ENCODE data around the gene CASP14. TPM values are rescaled to one million over a fixed set of nuclear protein-coding genes. Genes with fewer than 3 reads are reported as not detected.
A peak's percentile ranks its signal among the peaks of the same experiment; 100 is the strongest.
"Not testable (repeated sequence)": the region's sequence is repeated elsewhere in the genome, so short reads cannot be mapped to it uniquely, and the experiment has no call there.

CASP14 gene
- total RNA-seq, 2 donors from 2014 or later, result not detected

DNA sequence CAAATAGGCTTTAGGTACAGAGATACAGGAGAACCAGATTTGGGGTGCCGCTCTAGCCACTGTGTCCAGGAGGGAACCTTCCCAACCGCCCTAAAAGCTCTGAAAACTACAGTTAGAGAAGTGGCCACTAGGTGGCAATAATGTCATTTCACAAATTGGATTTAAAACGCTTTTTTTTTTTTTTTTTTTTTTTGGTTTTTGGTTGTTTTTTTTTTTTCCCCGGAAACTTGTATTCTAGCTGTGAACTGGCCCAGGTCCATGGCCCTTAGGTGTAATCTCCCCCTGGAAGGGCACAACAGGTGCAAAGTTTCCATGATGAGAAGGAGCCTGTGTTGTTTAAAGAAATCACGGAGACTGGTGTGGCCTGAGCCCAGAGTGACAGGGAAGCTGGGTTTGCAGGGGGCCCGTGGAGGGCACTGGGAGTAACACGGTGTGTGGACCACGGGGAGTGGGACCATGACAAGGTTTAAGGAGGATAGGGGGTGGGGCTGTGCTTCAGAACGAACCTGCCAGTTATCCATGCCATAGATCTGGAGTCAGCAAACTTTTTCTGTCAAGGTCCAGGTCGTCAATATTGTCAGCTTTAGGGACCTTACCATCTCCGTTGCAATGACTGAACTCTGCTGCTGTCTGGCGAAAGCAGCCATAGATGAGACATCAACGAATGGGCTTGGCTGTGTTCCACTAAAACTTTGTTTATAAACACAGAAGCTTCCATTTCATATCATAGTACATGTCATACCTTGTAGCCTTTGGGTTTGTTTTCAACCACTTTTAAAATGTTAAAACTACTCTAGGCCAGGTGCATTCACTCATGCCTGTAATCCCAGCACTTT lies 42.9 kb downstream of the CASP14 start:
- H3K4me3 Mint-ChIP-seq, result no peak overlapping the region
- peaks cover 10 to 20% of the 10 kb centered on the region in 2 donors for H3K27me3 Mint-ChIP-seq
- no peaks in the 10 kb centered on the region for H3K9me3 Mint-ChIP-seq
- DNase-seq (ENCODE audit: low spot score), result peak; percentile 72
- peak in 1 of 2 donors; percentile 49 for ATAC-seq
- no peaks in the 10 kb centered on the region for H3K36me3 Mint-ChIP-seq
- no peak overlapping the region for H3K27ac Mint-ChIP-seq
- no peaks in the 10 kb centered on the region for H3K4me1 Mint-ChIP-seq (ENCODE audit: low read depth in 2 of 2)

DNA sequence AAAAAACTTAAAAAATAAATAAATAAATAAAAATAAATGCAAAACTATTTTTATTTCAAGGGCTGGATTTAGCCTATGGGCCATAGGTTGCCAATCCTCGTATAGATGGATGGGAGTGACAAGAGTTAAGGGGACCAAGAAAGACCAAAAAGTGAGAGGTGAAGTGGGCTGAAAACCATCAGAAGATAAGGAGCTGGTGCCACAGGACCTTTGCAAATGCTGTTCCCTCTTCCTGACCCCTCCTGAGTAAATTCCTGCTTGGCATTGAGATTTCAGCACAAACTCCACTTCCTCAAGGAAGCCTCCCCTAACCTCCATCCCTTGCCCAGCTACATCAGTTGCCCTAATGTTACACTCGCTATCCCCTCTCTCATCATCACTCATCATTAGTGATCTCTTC lies 43.7 kb downstream of the CASP14 start:
- no peak for DNase-seq (ENCODE audit: low spot score)
- ATAC-seq, result no peak
- Mint-ChIP-seq H3K36me3 (no peaks in the 10 kb centered on the region), H3K9me3 (no peaks in the 10 kb centered on the region), H3K4me3 (no peak overlapping the region), H3K27ac (no peak overlapping the region), H3K4me1 (ENCODE audit: low read depth in 2 of 2) (no peaks in the 10 kb centered on the region), H3K27me3 (peaks cover 2 to 11% of the 10 kb centered on the region in 2 donors)

DNA sequence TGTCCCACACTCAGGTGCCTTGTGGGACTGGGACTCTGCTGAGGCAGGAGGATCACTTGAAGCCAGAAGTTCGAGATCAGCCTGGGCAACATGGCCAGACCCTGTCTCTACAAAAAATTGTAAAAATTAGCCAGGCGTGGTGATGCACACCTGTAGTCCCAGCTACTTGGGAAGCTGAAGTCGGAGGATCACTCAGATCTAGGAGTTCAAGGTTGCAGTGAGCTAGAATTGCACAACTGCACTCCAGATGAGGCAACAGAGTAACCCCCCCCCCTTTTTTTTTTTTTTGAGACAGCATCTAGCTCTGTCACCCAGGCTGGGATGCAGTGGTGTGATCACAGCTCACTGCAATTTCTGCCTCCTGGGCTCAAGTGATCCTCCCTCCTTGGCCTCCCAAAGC lies 46.9 kb downstream of the CASP14 start:
- no peak overlapping the region for H3K27ac Mint-ChIP-seq
- H3K4me3 Mint-ChIP-seq, result no peak overlapping the region
- H3K4me1 Mint-ChIP-seq (ENCODE audit: low read depth in 2 of 2), result no peaks in the 10 kb centered on the region
- ATAC-seq, result no peak
- no peaks in the 10 kb centered on the region for H3K36me3 Mint-ChIP-seq
- peaks cover 0 to 5% of the 10 kb centered on the region in 2 donors for H3K27me3 Mint-ChIP-seq
- no peak for DNase-seq (ENCODE audit: low spot score)
- no peaks in the 10 kb centered on the region for H3K9me3 Mint-ChIP-seq

DNA sequence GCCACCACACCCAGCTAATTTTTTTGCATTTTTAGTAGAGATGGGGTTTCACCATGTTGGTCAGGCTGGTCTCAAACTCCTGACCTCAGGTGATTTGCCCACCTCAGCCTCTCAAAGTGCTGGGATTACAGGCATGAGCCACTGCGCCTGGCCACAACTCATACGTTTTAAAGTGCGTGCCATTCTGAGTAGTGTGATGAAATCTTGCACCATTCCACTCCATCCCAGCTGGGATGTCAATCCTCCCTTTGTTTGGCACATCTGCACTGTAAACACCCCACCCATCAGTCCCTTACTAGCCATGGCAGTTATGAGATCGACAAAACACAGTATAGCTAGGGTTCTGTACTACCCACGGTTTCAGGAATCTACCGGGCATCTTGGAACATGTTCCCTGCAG lies 48.7 kb downstream of the CASP14 start:
- H3K9me3 Mint-ChIP-seq; DNase-seq (ENCODE audit: low spot score); H3K4me1 Mint-ChIP-seq (ENCODE audit: low read depth in 2 of 2); H3K4me3 Mint-ChIP-seq; H3K36me3 Mint-ChIP-seq; ATAC-seq; H3K27me3 Mint-ChIP-seq; H3K27ac Mint-ChIP-seq: not testable (repeated sequence)

DNA sequence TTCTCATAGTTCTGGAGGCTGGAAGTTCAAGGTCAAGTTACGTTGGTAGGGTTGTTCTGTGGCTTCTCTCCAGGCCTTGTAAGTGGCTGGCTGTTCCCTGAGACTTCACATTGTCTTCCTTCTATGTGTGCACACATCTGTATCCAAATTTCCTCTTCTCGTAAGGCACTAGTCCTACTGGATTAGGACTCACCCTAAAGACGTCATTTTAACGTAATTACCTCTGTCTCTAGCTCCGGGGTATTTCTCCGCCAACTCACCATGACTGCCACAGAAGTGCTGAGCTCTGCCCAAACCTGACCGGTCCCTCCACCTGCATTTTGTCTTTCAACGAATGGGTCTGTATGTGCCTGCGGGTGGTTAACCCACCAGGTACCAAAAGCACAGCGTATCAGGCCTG lies 49.2 kb downstream of the CASP14 start:
- H3K4me1 Mint-ChIP-seq (ENCODE audit: low read depth in 2 of 2), result peaks cover 0 to 4% of the 10 kb centered on the region in 2 donors
- H3K9me3 Mint-ChIP-seq, result peaks cover 2% of the 10 kb centered on the region
- DNase-seq (ENCODE audit: low spot score), result no peak
- no peak for ATAC-seq
- H3K27me3 Mint-ChIP-seq, result peaks cover 0 to 7% of the 10 kb centered on the region in 2 donors
- peaks cover 6% of the 10 kb centered on the region for H3K36me3 Mint-ChIP-seq
- H3K27ac Mint-ChIP-seq, result no peak overlapping the region
- H3K4me3 Mint-ChIP-seq, result no peak overlapping the region

DNA sequence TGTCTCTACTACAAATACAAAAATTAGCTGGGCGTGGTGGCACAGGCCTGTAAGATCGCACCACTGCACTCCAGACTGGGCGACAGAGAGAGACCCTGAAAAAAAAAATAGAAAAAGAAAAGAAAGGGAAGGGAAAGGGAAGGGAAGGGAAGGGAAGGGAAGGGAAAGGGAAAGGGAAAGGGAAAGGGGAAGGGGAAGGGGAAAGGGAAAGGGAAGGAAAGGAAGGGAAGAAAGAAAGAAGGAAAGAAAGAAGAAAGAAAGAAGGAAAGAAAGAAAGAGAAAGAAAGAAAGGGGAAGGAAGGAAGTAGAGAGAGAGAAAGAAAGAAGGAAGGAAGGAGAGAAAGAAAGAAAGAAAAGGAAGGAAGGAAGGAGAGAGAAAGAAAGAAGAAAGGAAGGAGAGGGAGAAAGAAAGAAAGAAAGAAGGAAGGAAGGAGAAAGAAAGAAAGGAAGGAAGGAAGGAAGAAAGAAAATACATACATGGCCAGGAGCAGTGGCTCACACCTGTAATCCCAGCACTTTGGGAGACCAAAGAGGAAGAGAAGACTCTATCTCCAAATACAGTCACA lies 49.8 kb downstream of the CASP14 start:
- DNase-seq (ENCODE audit: low spot score) (no peak), ATAC-seq (no peak)
- H3K4me3 Mint-ChIP-seq, result no peak overlapping the region
- H3K27ac Mint-ChIP-seq, result no peak overlapping the region
- H3K36me3 Mint-ChIP-seq, result peaks cover 11% of the 10 kb centered on the region
- peaks cover 2 to 10% of the 10 kb centered on the region in 2 donors for H3K27me3 Mint-ChIP-seq
- peaks cover 5% of the 10 kb centered on the region for H3K9me3 Mint-ChIP-seq
- peaks cover 0 to 4% of the 10 kb centered on the region in 2 donors for H3K4me1 Mint-ChIP-seq (ENCODE audit: low read depth in 2 of 2)

DNA sequence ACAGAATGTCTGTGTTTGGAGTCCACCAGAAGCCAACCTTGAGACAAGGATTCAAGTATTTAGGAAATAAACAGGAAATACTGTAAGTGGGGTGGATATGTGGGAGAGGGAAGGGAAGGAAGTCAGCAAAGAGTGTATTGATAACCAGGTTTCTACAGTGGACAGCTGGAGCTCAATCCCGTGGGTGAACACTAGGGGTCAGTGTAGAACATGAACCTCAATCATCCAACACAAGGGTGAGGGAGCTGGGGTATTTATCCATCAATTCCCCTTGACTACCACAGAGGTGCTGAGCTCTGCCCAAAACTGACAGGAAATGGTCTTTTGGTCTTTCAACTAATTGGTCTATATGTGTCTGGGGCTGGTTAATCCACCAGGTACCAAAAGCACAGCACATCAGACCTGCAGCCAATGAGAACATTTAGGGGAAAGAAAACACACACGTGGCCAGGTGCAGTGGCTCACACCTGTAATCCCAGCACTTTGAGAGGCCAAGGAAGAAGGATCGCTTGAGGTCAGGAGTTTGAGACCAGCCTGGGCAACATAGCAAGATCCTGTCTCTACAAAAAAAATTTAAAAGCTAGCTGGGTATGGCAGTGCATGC lies 52.3 kb downstream of the CASP14 start:
- H3K27me3 Mint-ChIP-seq, result peaks cover 18 to 27% of the 10 kb centered on the region in 2 donors
- peaks cover 10% of the 10 kb centered on the region for H3K9me3 Mint-ChIP-seq
- peaks cover 0 to 10% of the 10 kb centered on the region in 2 donors for H3K4me1 Mint-ChIP-seq (ENCODE audit: low read depth in 2 of 2)
- DNase-seq (ENCODE audit: low spot score) (no peak), ATAC-seq (peak in 1 of 2 donors; percentile 69)
- peaks cover 16% of the 10 kb centered on the region for H3K36me3 Mint-ChIP-seq
- no peak overlapping the region for H3K27ac Mint-ChIP-seq
- no peak overlapping the region for H3K4me3 Mint-ChIP-seq

DNA sequence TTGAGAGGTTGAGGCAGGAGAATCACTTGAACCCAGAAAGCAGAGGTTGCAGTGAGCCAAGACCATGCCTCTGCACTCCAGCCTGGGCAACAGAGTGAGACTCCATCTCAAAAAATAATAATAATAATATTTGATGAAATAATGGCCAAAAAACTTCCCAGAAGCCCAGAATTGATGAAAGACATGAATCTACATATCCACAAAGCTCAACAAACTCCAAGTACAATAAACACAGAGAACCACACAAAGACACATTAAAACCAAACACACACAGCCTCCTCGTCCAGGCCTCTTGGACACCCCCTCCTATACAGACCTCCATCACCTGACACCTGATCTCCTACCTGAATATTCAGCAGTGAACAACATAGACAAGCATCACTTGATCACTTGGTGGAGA lies 54.7 kb downstream of the CASP14 start:
- no peak overlapping the region for H3K27ac Mint-ChIP-seq
- H3K36me3 Mint-ChIP-seq, result peaks cover 16% of the 10 kb centered on the region
- no peak overlapping the region for H3K4me3 Mint-ChIP-seq
- no peak for DNase-seq (ENCODE audit: low spot score)
- peaks cover 0 to 17% of the 10 kb centered on the region in 2 donors for H3K4me1 Mint-ChIP-seq (ENCODE audit: low read depth in 2 of 2)
- peaks cover 23 to 32% of the 10 kb centered on the region in 2 donors for H3K27me3 Mint-ChIP-seq
- ATAC-seq, result no peak
- H3K9me3 Mint-ChIP-seq, result peaks cover 10% of the 10 kb centered on the region

DNA sequence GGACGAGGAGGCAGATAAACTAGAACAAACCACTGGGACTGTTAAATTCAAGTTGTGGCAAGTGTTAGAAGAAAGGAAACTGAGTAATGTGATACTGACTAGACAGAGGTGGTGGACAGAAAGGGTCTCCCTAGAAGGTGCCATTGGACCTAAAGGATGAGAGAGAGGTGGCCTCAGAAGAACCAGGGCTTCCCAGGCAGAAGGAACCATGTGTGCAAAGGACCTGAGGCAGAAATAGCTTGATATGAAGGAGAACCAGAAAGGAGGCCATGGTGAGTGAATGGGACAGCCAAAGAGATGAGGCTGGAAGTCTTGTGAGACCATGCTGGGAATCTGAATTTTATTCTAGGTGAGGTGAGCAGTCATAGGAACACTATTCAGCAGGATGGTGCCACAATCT lies 55.1 kb downstream of the CASP14 start:
- peaks cover 10% of the 10 kb centered on the region for H3K9me3 Mint-ChIP-seq
- H3K36me3 Mint-ChIP-seq, result peaks cover 16% of the 10 kb centered on the region
- H3K4me3 Mint-ChIP-seq, result no peak overlapping the region
- H3K4me1 Mint-ChIP-seq (ENCODE audit: low read depth in 2 of 2), result peaks cover 0 to 17% of the 10 kb centered on the region in 2 donors
- ATAC-seq (no peak), DNase-seq (ENCODE audit: low spot score) (no peak)
- H3K27ac Mint-ChIP-seq, result no peak overlapping the region
- peaks cover 23 to 32% of the 10 kb centered on the region in 2 donors for H3K27me3 Mint-ChIP-seq

DNA sequence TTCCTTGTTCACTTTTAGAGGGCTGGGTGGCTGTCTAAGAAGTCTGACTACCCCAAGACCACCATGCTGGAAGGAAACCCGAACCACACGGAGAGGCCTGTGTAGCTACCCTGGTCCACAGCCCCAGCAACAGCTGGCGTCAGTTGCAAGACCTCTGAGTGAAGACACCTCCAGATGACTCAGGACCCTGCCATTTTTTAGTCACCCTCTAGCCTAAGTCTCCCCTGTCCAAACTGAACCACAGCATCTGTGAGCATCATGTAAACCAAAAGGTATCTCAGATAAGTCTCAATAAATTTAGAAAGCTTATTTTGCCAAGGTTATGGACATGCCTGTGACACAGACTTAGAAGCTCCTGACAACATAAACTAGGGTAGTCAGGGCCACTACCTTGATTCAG lies 55.8 kb downstream of the CASP14 start:
- Mint-ChIP-seq H3K36me3 (peaks cover 16% of the 10 kb centered on the region), H3K4me3 (no peak overlapping the region), H3K4me1 (ENCODE audit: low read depth in 2 of 2) (peaks cover 0 to 17% of the 10 kb centered on the region in 2 donors), H3K27ac (no peak overlapping the region), H3K27me3 (peaks cover 23 to 32% of the 10 kb centered on the region in 2 donors), H3K9me3 (peaks cover 10% of the 10 kb centered on the region)
- ATAC-seq, result no peak
- no peak for DNase-seq (ENCODE audit: low spot score)

DNA sequence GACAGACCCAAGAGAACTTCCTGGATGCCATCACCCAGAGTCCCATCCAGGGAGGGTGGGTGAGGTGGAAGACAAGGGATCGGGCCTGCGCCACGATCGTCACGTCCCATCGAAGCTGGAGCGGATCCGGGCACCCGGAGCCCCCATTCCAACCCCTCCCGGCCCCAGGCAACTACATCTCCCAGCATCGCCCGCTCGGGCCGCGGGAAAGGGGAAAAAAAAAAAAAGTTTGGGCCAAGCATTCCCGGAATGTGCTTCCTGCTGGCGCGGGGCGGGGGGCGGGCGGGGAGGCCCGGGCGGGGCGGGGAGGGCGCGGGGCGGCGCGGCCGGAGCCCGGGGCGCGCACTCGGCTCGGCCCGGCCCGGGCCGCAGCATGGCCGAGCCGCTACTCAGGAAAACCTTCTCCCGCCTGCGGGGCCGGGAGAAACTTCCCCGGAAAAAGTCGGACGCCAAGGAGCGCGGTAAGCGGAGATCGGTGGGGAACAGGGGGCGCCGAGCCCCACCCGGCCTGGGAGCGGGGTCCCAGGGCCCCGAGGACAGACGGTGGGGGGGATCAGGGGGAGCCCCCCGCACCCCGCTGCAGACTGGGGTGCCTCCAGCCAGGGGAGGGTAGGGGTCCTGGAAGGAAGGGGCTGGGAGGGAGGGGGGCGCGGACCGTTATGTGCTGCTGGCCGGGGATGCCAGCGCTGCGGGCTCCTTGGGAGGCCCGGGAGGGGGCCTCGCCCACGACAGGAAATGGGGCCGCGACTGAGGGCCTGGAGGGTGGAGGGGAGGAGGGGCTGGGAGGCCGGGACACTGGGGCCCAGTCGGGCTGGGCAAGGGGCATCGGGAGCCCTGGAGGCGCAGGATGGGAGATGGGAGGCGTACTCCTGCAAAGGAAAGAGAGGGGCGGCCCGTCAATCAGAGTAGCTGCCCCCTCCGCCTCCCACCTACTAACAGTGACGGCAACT lies 58.1 kb downstream of the CASP14 start, which contains the start of gene SYDE1:
Gene SYDE1 (plus strand): TSS at position 341 of the 950 bp plus-strand sequence. CDS start 33 bp downstream, at position 374.
- H3K36me3 Mint-ChIP-seq, result peaks cover 16% of the 10 kb centered on the region
- peak within 1 kb of the TSS; percentile 43 for H3K4me3 Mint-ChIP-seq
- peaks cover 0 to 12% of the 10 kb centered on the region in 2 donors for H3K4me1 Mint-ChIP-seq (ENCODE audit: low read depth in 2 of 2)
- ATAC-seq (no peak), DNase-seq (ENCODE audit: low spot score) (peak; percentile 38)
- no peak within 1 kb of the TSS for H3K27ac Mint-ChIP-seq
- H3K9me3 Mint-ChIP-seq, result peaks cover 10% of the 10 kb centered on the region
- H3K27me3 Mint-ChIP-seq, result peaks cover 23 to 32% of the 10 kb centered on the region in 2 donors

Data from natural killer cell treated with Interleukin-12 subunit alpha and Interleukin-12 subunit beta and Interleukin-15 and Interleukin-18, amount 100 ng/mL, for 72 hours (primary cell).